ENCODE measurements around the gene SERTAD3.
"Not testable (repeated sequence)": the region's sequence is repeated elsewhere in the genome, so short reads cannot be mapped to it uniquely, and the experiment has no call there.

Gene SERTAD3

GRCh38 chr19:40424637-40425449, 19.3 kb downstream of the SERTAD3 start:
- DNase-seq = no peak

- DNase-seq = no peak
These were observed 20.2 kb downstream of the SERTAD3 start for GRCh38 chr19:40423938-40424337.

- DNase-seq = no peak
These were observed 21.2 kb downstream of the SERTAD3 start for GRCh38 chr19:40422748-40423566.

- DNase-seq = no peak
These were observed 22.0 kb downstream of the SERTAD3 start for GRCh38 chr19:40421993-40422747.

GRCh38 chr19:40420766-40421765, 23.1 kb downstream of the SERTAD3 start:
- DNase-seq = peak; percentile 97

GRCh38 chr19:40420451-40420765, 23.7 kb downstream of the SERTAD3 start:
- DNase-seq = no peak

- no peak for DNase-seq
These were observed 24.4 kb downstream of the SERTAD3 start for GRCh38 chr19:40419780-40420179.

GRCh38 chr19:40419066-40419612, 25.0 kb downstream of the SERTAD3 start:
- DNase-seq = no peak

GRCh38 chr19:40418040-40418439, 26.1 kb downstream of the SERTAD3 start:
- no peak for DNase-seq

GRCh38 chr19:40417643-40417981, 26.5 kb downstream of the SERTAD3 start:
- DNase-seq = no peak

- DNase-seq = peak; percentile 81
These were observed 27.1 kb downstream of the SERTAD3 start for GRCh38 chr19:40416918-40417642.

- DNase-seq = peak; percentile 17
These were observed 28.4 kb downstream of the SERTAD3 start for GRCh38 chr19:40415768-40416167.

GRCh38 chr19:40414542-40415535, 29.3 kb downstream of the SERTAD3 start:
- DNase-seq = no peak

- peak; percentile 75 for DNase-seq
These were observed 30.8 kb downstream of the SERTAD3 start, which contains the start of gene PRX for GRCh38 chr19:40413291-40413845. Gene PRX (minus strand): TSS chr19:40413378. CDS start chr19:40407932, 5,446 bp downstream.

GRCh38 chr19:40412866-40413265, 31.3 kb downstream of the SERTAD3 start:
- DNase-seq = no peak

- DNase-seq = no peak
These were observed 32.1 kb downstream of the SERTAD3 start for GRCh38 chr19:40411958-40412499.

- DNase-seq = no peak
These were observed 32.9 kb downstream of the SERTAD3 start for GRCh38 chr19:40411125-40411842.

- DNase-seq = no peak
These were observed 34.1 kb downstream of the SERTAD3 start for GRCh38 chr19:40410030-40410389.

GRCh38 chr19:40408598-40408925, 35.6 kb downstream of the SERTAD3 start:
- not testable (repeated sequence) for DNase-seq
